ENCODE results near the gene SLC15A2.
"Not testable (repeated sequence)": the region's sequence is repeated elsewhere in the genome, so short reads cannot be mapped to it uniquely, and the experiment has no call there.

SLC15A2 gene

GRCh38 chr3:121926380-121926779, 32.2 kb downstream of the SLC15A2 start:
- H3K27me3 ChIP-seq (ENCODE audit: low read depth, low read length): no peaks in the 10 kb centered on the region

GRCh38 chr3:121938141-121938855, 44.1 kb downstream of the SLC15A2 start:
- H3K27ac ChIP-seq (ENCODE audit: low read length); H3K4me3 ChIP-seq (ENCODE audit: low read depth in 1 of 2, low read length in 2 of 2); H3K36me3 ChIP-seq (ENCODE audit: control insufficient read depth in 1 of 2, insufficient read depth in 2 of 2, low read length in 2 of 2); H3K4me1 ChIP-seq (ENCODE audit: control insufficient read depth in 1 of 2, insufficient read depth in 2 of 2, low read length in 2 of 2); H3K9me3 ChIP-seq (ENCODE audit: control insufficient read depth in 1 of 2, low read length in 2 of 2); H3K27me3 ChIP-seq (ENCODE audit: low read depth, low read length): not testable (repeated sequence)

More at GRCh38 chr3:121926380-121926779, 32.2 kb downstream of the SLC15A2 start:
- H3K4me1 ChIP-seq (ENCODE audit: control insufficient read depth in 1 of 2, insufficient read depth in 2 of 2, low read length in 2 of 2): no peaks in the 10 kb centered on the region
- no peak overlapping the region for H3K27ac ChIP-seq (ENCODE audit: low read length)
- H3K36me3 ChIP-seq (ENCODE audit: control insufficient read depth in 1 of 2, insufficient read depth in 2 of 2, low read length in 2 of 2): peaks cover 0 to 17% of the 10 kb centered on the region in 2 donors
- H3K4me3 ChIP-seq (ENCODE audit: low read depth in 1 of 2, low read length in 2 of 2): no peak overlapping the region
- H3K9me3 ChIP-seq (ENCODE audit: control insufficient read depth in 1 of 2, low read length in 2 of 2): no peaks in the 10 kb centered on the region

GRCh38 chr3:121941592-121941991, 47.4 kb downstream of the SLC15A2 start:
- Histone ChIP-seq H3K4me3 (ENCODE audit: low read depth in 1 of 2, low read length in 2 of 2) (no peak overlapping the region), H3K4me1 (ENCODE audit: control insufficient read depth in 1 of 2, insufficient read depth in 2 of 2, low read length in 2 of 2) (no peaks in the 10 kb centered on the region), H3K27ac (ENCODE audit: low read length) (no peak overlapping the region), H3K27me3 (ENCODE audit: low read depth, low read length) (no peaks in the 10 kb centered on the region), H3K9me3 (ENCODE audit: control insufficient read depth in 1 of 2, low read length in 2 of 2) (no peaks in the 10 kb centered on the region), H3K36me3 (ENCODE audit: control insufficient read depth in 1 of 2, insufficient read depth in 2 of 2, low read length in 2 of 2) (peaks cover 0 to 4% of the 10 kb centered on the region in 2 donors)

GRCh38 chr3:121942116-121942786, 48.0 kb downstream of the SLC15A2 start:
- no peaks in the 10 kb centered on the region for H3K9me3 ChIP-seq (ENCODE audit: control insufficient read depth in 1 of 2, low read length in 2 of 2)
- no peak overlapping the region for H3K4me3 ChIP-seq (ENCODE audit: low read depth in 1 of 2, low read length in 2 of 2)
- H3K27me3 ChIP-seq (ENCODE audit: low read depth, low read length): no peaks in the 10 kb centered on the region
- H3K36me3 ChIP-seq (ENCODE audit: control insufficient read depth in 1 of 2, insufficient read depth in 2 of 2, low read length in 2 of 2): peaks cover 0 to 4% of the 10 kb centered on the region in 2 donors
- no peak overlapping the region for H3K27ac ChIP-seq (ENCODE audit: low read length)
- no peaks in the 10 kb centered on the region for H3K4me1 ChIP-seq (ENCODE audit: control insufficient read depth in 1 of 2, insufficient read depth in 2 of 2, low read length in 2 of 2)

GRCh38 chr3:121943431-121943830, 49.2 kb downstream of the SLC15A2 start:
- H3K9me3 ChIP-seq (ENCODE audit: control insufficient read depth in 1 of 2, low read length in 2 of 2): no peaks in the 10 kb centered on the region
- H3K27ac ChIP-seq (ENCODE audit: low read length): no peak overlapping the region
- no peak overlapping the region for H3K4me3 ChIP-seq (ENCODE audit: low read depth in 1 of 2, low read length in 2 of 2)
- H3K36me3 ChIP-seq (ENCODE audit: control insufficient read depth in 1 of 2, insufficient read depth in 2 of 2, low read length in 2 of 2): peaks cover 0 to 4% of the 10 kb centered on the region in 2 donors
- no peaks in the 10 kb centered on the region for H3K27me3 ChIP-seq (ENCODE audit: low read depth, low read length)
- no peaks in the 10 kb centered on the region for H3K4me1 ChIP-seq (ENCODE audit: control insufficient read depth in 1 of 2, insufficient read depth in 2 of 2, low read length in 2 of 2)

GRCh38 chr3:121948641-121949040, 54.4 kb downstream of the SLC15A2 start:
- Histone ChIP-seq H3K36me3 (ENCODE audit: control insufficient read depth in 1 of 2, insufficient read depth in 2 of 2, low read length in 2 of 2) (no peaks in the 10 kb centered on the region), H3K9me3 (ENCODE audit: control insufficient read depth in 1 of 2, low read length in 2 of 2) (peaks cover 0 to 1% of the 10 kb centered on the region in 2 donors), H3K4me1 (ENCODE audit: control insufficient read depth in 1 of 2, insufficient read depth in 2 of 2, low read length in 2 of 2) (no peaks in the 10 kb centered on the region), H3K27ac (ENCODE audit: low read length) (no peak overlapping the region), H3K4me3 (ENCODE audit: low read depth in 1 of 2, low read length in 2 of 2) (no peak overlapping the region), H3K27me3 (ENCODE audit: low read depth, low read length) (no peaks in the 10 kb centered on the region)

GRCh38 chr3:121951291-121951919, 57.2 kb downstream of the SLC15A2 start:
- H3K36me3 ChIP-seq (ENCODE audit: control insufficient read depth in 1 of 2, insufficient read depth in 2 of 2, low read length in 2 of 2): no peaks in the 10 kb centered on the region
- H3K27ac ChIP-seq (ENCODE audit: low read length): no peak overlapping the region
- no peak overlapping the region for H3K4me3 ChIP-seq (ENCODE audit: low read depth in 1 of 2, low read length in 2 of 2)
- H3K4me1 ChIP-seq (ENCODE audit: control insufficient read depth in 1 of 2, insufficient read depth in 2 of 2, low read length in 2 of 2): no peaks in the 10 kb centered on the region
- peaks cover 0 to 5% of the 10 kb centered on the region in 2 donors for H3K9me3 ChIP-seq (ENCODE audit: control insufficient read depth in 1 of 2, low read length in 2 of 2)
- no peaks in the 10 kb centered on the region for H3K27me3 ChIP-seq (ENCODE audit: low read depth, low read length)

- H3K9me3 ChIP-seq (ENCODE audit: control insufficient read depth in 1 of 2, low read length in 2 of 2): peaks cover 0 to 5% of the 10 kb centered on the region in 2 donors
- H3K4me1 ChIP-seq (ENCODE audit: control insufficient read depth in 1 of 2, insufficient read depth in 2 of 2, low read length in 2 of 2): no peaks in the 10 kb centered on the region
- no peak overlapping the region for H3K27ac ChIP-seq (ENCODE audit: low read length)
- H3K36me3 ChIP-seq (ENCODE audit: control insufficient read depth in 1 of 2, insufficient read depth in 2 of 2, low read length in 2 of 2): no peaks in the 10 kb centered on the region
- no peak overlapping the region for H3K4me3 ChIP-seq (ENCODE audit: low read depth in 1 of 2, low read length in 2 of 2)
- H3K27me3 ChIP-seq (ENCODE audit: low read depth, low read length): no peaks in the 10 kb centered on the region
These were observed 62.2 kb downstream of the SLC15A2 start for GRCh38 chr3:121956363-121956762.

GRCh38 chr3:121957674-121958415, 63.6 kb downstream of the SLC15A2 start:
- no peaks in the 10 kb centered on the region for H3K4me1 ChIP-seq (ENCODE audit: control insufficient read depth in 1 of 2, insufficient read depth in 2 of 2, low read length in 2 of 2)
- no peaks in the 10 kb centered on the region for H3K27me3 ChIP-seq (ENCODE audit: low read depth, low read length)
- H3K36me3 ChIP-seq (ENCODE audit: control insufficient read depth in 1 of 2, insufficient read depth in 2 of 2, low read length in 2 of 2): no peaks in the 10 kb centered on the region
- no peak overlapping the region for H3K27ac ChIP-seq (ENCODE audit: low read length)
- H3K9me3 ChIP-seq (ENCODE audit: control insufficient read depth in 1 of 2, low read length in 2 of 2): peaks cover 0 to 5% of the 10 kb centered on the region in 2 donors
- H3K4me3 ChIP-seq (ENCODE audit: low read depth in 1 of 2, low read length in 2 of 2): no peak overlapping the region

- Histone ChIP-seq H3K27ac (ENCODE audit: low read length) (no peak overlapping the region), H3K4me3 (ENCODE audit: low read depth in 1 of 2, low read length in 2 of 2) (no peak overlapping the region), H3K27me3 (ENCODE audit: low read depth, low read length) (no peaks in the 10 kb centered on the region), H3K4me1 (ENCODE audit: control insufficient read depth in 1 of 2, insufficient read depth in 2 of 2, low read length in 2 of 2) (no peaks in the 10 kb centered on the region), H3K9me3 (ENCODE audit: control insufficient read depth in 1 of 2, low read length in 2 of 2) (peaks cover 0 to 3% of the 10 kb centered on the region in 2 donors), H3K36me3 (ENCODE audit: control insufficient read depth in 1 of 2, insufficient read depth in 2 of 2, low read length in 2 of 2) (no peaks in the 10 kb centered on the region)
These were observed 64.6 kb downstream of the SLC15A2 start for GRCh38 chr3:121958801-121959200.

- H3K9me3 ChIP-seq (ENCODE audit: control insufficient read depth in 1 of 2, low read length in 2 of 2): peaks cover 0 to 3% of the 10 kb centered on the region in 2 donors
- no peak overlapping the region for H3K27ac ChIP-seq (ENCODE audit: low read length)
- no peaks in the 10 kb centered on the region for H3K36me3 ChIP-seq (ENCODE audit: control insufficient read depth in 1 of 2, insufficient read depth in 2 of 2, low read length in 2 of 2)
- no peaks in the 10 kb centered on the region for H3K4me1 ChIP-seq (ENCODE audit: control insufficient read depth in 1 of 2, insufficient read depth in 2 of 2, low read length in 2 of 2)
- no peaks in the 10 kb centered on the region for H3K27me3 ChIP-seq (ENCODE audit: low read depth, low read length)
- H3K4me3 ChIP-seq (ENCODE audit: low read depth in 1 of 2, low read length in 2 of 2): no peak overlapping the region
These were observed 67.1 kb downstream of the SLC15A2 start for GRCh38 chr3:121961283-121961682.
